Stimulated activated CD4-positive, alpha-beta T cell treated with anti-CD3 and anti-CD28 coated beads, TNF-alpha, amount 100 ng/mL, for 24 hours (primary cell): ENCODE data around the gene SMAD3.

Source experiments
- DNase-seq, 3 experiments: peaks; one replicate each; pipeline ENCODE4 v3.0.0-alpha.2; 2020; ENCODE audit warnings: low read depth in 3 of 3

Gene SMAD3

GRCh38 chr15:67125589-67126502 is 60.4 kb downstream of the SMAD3 start:
- no peak for DNase-seq

GRCh38 chr15:67126551-67127330 is 61.3 kb downstream of the SMAD3 start:
- no peak for DNase-seq

- no peak for DNase-seq
These were observed 61.9 kb downstream of the SMAD3 start for GRCh38 chr15:67127331-67127664.

GRCh38 chr15:67127965-67128364 is 62.6 kb downstream of the SMAD3 start:
- DNase-seq = no peak

GRCh38 chr15:67130166-67130565 is 64.8 kb downstream of the SMAD3 start:
- no peak for DNase-seq

- no peak for DNase-seq
These were observed 65.5 kb downstream of the SMAD3 start for GRCh38 chr15:67130673-67131601.

GRCh38 chr15:67132276-67132675 is 66.9 kb downstream of the SMAD3 start:
- no peak for DNase-seq

- DNase-seq = no peak
These were observed 67.6 kb downstream of the SMAD3 start for GRCh38 chr15:67133026-67133425.

- DNase-seq = no peak
These were observed 68.3 kb downstream of the SMAD3 start for GRCh38 chr15:67133738-67134066.

GRCh38 chr15:67134067-67134838 is 68.9 kb downstream of the SMAD3 start:
- DNase-seq = peak; percentile 31 to 50 (median 41)

GRCh38 chr15:67134871-67135492 is 69.6 kb downstream of the SMAD3 start:
- no peak for DNase-seq

- no peak for DNase-seq
These were observed 70.1 kb downstream of the SMAD3 start for GRCh38 chr15:67135494-67135893.

- DNase-seq = no peak
These were observed 71.4 kb downstream of the SMAD3 start for GRCh38 chr15:67136802-67137201.

GRCh38 chr15:67137319-67137718 is 71.9 kb downstream of the SMAD3 start:
- no peak for DNase-seq

- no peak for DNase-seq
These were observed 72.8 kb downstream of the SMAD3 start for GRCh38 chr15:67137951-67138848.

- DNase-seq = no peak
These were observed 73.8 kb downstream of the SMAD3 start for GRCh38 chr15:67138891-67139855.

- no peak for DNase-seq
These were observed 74.9 kb downstream of the SMAD3 start for GRCh38 chr15:67140078-67140833.
